Fibroblast of mammary gland (primary cell): ENCODE results near the gene TACC2.
"Not testable (repeated sequence)": the region's sequence is repeated elsewhere in the genome, so short reads cannot be mapped to it uniquely, and the experiment has no call there.

Source experiments
- DNase-seq: peaks from one replicate; pipeline ENCODE4 v3.0.0-alpha.2; 2010; ENCODE audit warnings: low read depth
- H3K4me3 ChIP-seq: 2 replicates; pipeline ENCODE4 v1.5.1; 2011; ENCODE audit warnings: low read depth, mild to moderate bottlenecking, low read length, moderate library complexity; ENCODE audit not compliant: control insufficient read depth
- CTCF ChIP-seq: conservative IDR thresholded peaks from 2 replicates; pipeline ENCODE4 v1.5.1; 2011; ENCODE audit warnings: low read depth, low read length, inconsistent platforms; ENCODE audit not compliant: control insufficient read depth, insufficient read depth

Gene TACC2

GRCh38 chr10:122073508-122073907 lies 84.5 kb downstream of the TACC2 start:
- no peak for TF ChIP-seq CTCF
- no peak for DNase-seq
- no peak overlapping the region for H3K4me3 ChIP-seq

DNA sequence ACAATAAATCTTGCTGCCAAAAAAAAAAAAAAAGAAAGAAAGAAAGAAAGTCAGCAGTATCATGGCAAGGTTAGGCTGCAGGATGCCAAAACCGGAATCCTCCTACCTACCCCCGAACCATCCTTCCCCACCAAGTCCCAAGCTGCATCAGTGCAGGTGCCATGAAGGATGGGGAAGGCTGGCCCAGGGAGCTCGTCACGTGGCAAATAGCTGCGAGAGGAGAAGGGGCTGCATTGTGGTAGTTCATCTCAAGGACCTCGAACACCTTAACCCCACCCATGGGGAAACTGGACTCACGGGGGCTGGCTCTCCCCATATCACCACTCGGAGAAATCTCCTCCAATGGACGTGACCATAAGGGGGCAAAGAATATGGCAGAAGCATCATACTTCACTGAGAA lies 86.2 kb downstream of the TACC2 start:
- H3K4me3 ChIP-seq: no peak overlapping the region
- TF ChIP-seq CTCF: no peak
- DNase-seq: no peak

DNA sequence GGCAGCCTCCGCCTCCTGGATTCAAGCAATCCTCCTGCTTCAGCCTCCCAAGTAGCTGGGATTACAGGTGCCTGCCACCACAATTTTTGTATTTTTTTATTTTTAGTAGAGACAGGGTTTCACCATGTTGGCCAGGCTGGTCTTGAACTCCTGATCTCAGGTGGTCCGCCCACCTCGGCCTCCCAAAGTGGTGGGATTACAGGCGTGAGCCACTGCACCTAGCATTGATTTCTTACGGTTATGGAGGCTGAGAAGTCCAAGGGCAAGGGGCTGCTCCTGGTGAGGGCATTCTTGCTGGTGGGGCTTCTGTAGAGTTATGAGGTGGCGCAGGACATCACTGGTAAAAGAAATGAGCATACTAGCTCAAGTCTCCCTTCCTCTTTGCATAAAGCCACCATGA lies 86.9 kb downstream of the TACC2 start:
- H3K4me3 ChIP-seq, DNase-seq: not testable (repeated sequence)

DNA sequence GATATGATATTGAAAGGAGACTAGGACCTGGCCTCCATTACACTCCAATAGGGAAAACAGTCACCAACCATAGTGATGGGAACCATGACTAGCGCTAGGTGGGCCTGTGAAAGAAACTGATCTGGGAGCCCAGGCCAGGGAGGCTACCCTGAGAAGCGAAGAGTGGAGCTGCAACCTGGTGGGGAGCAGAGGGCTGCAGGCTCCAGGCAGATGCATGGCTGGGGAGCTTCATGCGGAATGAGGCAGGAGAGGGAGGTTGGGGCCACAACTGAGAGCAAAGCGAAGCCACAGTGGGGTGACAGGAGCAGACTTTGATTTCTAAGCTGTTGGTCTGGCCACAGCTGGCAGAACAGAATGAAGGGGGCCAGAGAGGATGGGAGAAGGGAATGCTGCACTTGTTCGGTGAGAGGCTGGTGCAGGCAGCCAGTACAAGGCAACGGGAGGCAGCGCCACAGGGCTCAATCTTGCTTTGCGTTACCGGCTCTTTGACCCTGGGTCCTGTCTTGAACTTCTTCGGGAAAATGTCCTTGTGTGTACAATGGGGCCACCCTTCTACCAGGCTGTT lies 88.4 kb downstream of the TACC2 start:
- DNase-seq: no peak
- no peak overlapping the region for H3K4me3 ChIP-seq
- TF ChIP-seq CTCF: no peak

DNA sequence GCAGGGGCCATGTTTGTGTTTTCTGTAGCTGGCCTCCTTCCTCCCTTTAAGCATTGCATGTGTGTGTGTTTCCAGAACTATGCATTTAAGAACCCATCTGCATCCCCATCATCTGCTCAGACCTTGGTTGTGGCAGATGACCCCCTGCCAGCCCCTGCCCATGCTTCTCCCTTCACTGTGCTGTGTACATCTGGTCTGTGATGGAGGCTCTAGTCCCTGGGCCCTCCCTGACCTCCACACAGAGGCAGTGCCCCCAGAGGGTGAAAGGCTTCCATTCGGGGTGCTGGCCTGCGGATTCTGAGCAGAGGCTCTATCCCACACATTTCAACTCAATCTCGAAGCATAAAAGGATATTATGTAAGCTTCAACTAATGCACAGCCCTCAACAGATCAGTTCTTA lies 89.4 kb downstream of the TACC2 start:
- no peak overlapping the region for H3K4me3 ChIP-seq
- no peak for TF ChIP-seq CTCF
- no peak for DNase-seq

GRCh38 chr10:122078965-122079795 lies 90.2 kb downstream of the TACC2 start:
- no peak for TF ChIP-seq CTCF
- no peak overlapping the region for H3K4me3 ChIP-seq
- DNase-seq: peak; percentile 12

- H3K4me3 ChIP-seq: no peak overlapping the region
- TF ChIP-seq CTCF: no peak
- DNase-seq: no peak
Observed at GRCh38 chr10:122082616-122083477, 93.9 kb downstream of the TACC2 start.
